Trophoblast cell (in vitro differentiated cells and primary cell): ENCODE data around the gene GTF2IRD1.

ENCODE experiments used
- DNase-seq, 2 donors: peaks; one replicate each; pipeline ENCODE4 v3.0.0-alpha.2; 2016
- H2AFZ ChIP-seq: 2 replicates; pipeline ENCODE4 v1.6.1; 2013; ENCODE audit warnings: low read length, moderate library complexity, mild to moderate bottlenecking; ENCODE audit not compliant: insufficient read depth, poor library complexity
- H2AK5ac ChIP-seq: 2 replicates; pipeline ENCODE4 v1.6.1; 2013; ENCODE audit warnings: mild to moderate bottlenecking, low read length
- H2BK120ac ChIP-seq: 2 replicates; pipeline ENCODE4 v1.6.1; 2013; ENCODE audit warnings: low read length, mild to moderate bottlenecking, moderate library complexity; ENCODE audit not compliant: insufficient read depth, poor library complexity
- H2BK12ac ChIP-seq: 2 replicates; pipeline ENCODE4 v1.6.1; 2013; ENCODE audit warnings: mild to moderate bottlenecking, low read length, moderate library complexity
- H2BK5ac ChIP-seq: 2 replicates; pipeline ENCODE4 v1.6.1; 2013; ENCODE audit warnings: low read length, low read depth, moderate library complexity, mild to moderate bottlenecking; ENCODE audit not compliant: poor library complexity
- H3K14ac ChIP-seq: 2 replicates; pipeline ENCODE4 v1.6.1; 2013; ENCODE audit warnings: mild to moderate bottlenecking, low read length
- H3K18ac ChIP-seq: 2 replicates; pipeline ENCODE4 v1.6.1; 2013; ENCODE audit warnings: mild to moderate bottlenecking, low read length
- H3K23ac ChIP-seq: 2 replicates; pipeline ENCODE4 v1.6.1; 2013; ENCODE audit warnings: low read length
- H3K27ac ChIP-seq: 2 replicates; pipeline ENCODE4 v1.5.1; 2013; ENCODE audit warnings: low read depth, mild to moderate bottlenecking, inconsistent platforms, low read length, moderate library complexity
- H3K27me3 ChIP-seq: 2 replicates; pipeline ENCODE4 v1.6.1; 2013; ENCODE audit warnings: inconsistent platforms, mild to moderate bottlenecking, low read length, moderate library complexity; ENCODE audit not compliant: insufficient read depth
- H3K36me3 ChIP-seq, 2 experiments: 1 replicate in 1 of 2; 2 replicates in 1 of 2; pipeline ENCODE4 v1.6.1; 2013; ENCODE audit warnings: low read length in 2 of 2, mild to moderate bottlenecking in 2 of 2, moderate library complexity in 1 of 2; ENCODE audit not compliant: insufficient read depth in 2 of 2, control insufficient read depth in 1 of 2
- H3K4ac ChIP-seq: 2 replicates; pipeline ENCODE4 v1.6.1; 2013; ENCODE audit warnings: low read depth, mild to moderate bottlenecking, low read length, moderate library complexity
- H3K4me1 ChIP-seq, 2 experiments: 1 replicate in 1 of 2; 2 replicates in 1 of 2; pipeline ENCODE4 v1.6.1; 2013; ENCODE audit warnings: low read length in 2 of 2, mild to moderate bottlenecking in 2 of 2, moderate library complexity in 1 of 2; ENCODE audit not compliant: insufficient read depth in 2 of 2, control insufficient read depth in 1 of 2
- H3K4me2 ChIP-seq: 2 replicates; pipeline ENCODE4 v1.6.1; 2013; ENCODE audit warnings: inconsistent platforms, mild to moderate bottlenecking, low read length, moderate library complexity
- H3K4me3 ChIP-seq: 2 replicates; pipeline ENCODE4 v1.5.1; 2013; ENCODE audit warnings: mild to moderate bottlenecking, low read depth, low read length, inconsistent platforms
- H3K79me1 ChIP-seq: one replicate; pipeline ENCODE4 v1.6.1; 2013; ENCODE audit warnings: low read length
- H3K79me2 ChIP-seq: 2 replicates; pipeline ENCODE4 v1.6.1; 2013; ENCODE audit warnings: low read length, mild to moderate bottlenecking; ENCODE audit not compliant: control insufficient read depth, insufficient read depth, poor library complexity
- H3K9ac ChIP-seq: 2 replicates; pipeline ENCODE4 v1.6.1; 2013; ENCODE audit warnings: mild to moderate bottlenecking, low read length
- H3K9me3 ChIP-seq: 2 replicates; pipeline ENCODE4 v1.6.1; 2013; ENCODE audit warnings: low read depth, mild to moderate bottlenecking, control low read depth, inconsistent platforms, low read length; ENCODE audit not compliant: insufficient read depth
- H4K12ac ChIP-seq: 2 replicates; pipeline ENCODE4 v1.6.1; 2013; ENCODE audit warnings: low read depth, mild to moderate bottlenecking, low read length, moderate library complexity
- H4K8ac ChIP-seq: 2 replicates; pipeline ENCODE4 v1.6.1; 2013; ENCODE audit warnings: low read depth, mild to moderate bottlenecking, low read length, moderate library complexity
- H4K91ac ChIP-seq: one replicate; pipeline ENCODE4 v1.6.1; 2013; ENCODE audit warnings: low read depth, mild to moderate bottlenecking, low read length, moderate library complexity
- WGBS: extraction: QIAGEN DNeasy Blood & Tissue Kit; methylation state at CpG from one replicate; pipeline ENCODE4 v1.1.7; 2013; ENCODE audit warnings: missing lambda C conversion rate; ENCODE audit not compliant: insufficient read length, insufficient coverage; ENCODE audit errors: extremely low coverage; 5-methylcytosine and 5-hydroxymethylcytosine counted together

GTF2IRD1 gene

GRCh38 chr7:74583630-74584029, 129.9 kb downstream of the GTF2IRD1 start:
- Histone ChIP-seq H4K12ac (no peak overlapping the region), H4K91ac (no peak overlapping the region), H3K4ac (no peak overlapping the region), H3K23ac (no peak overlapping the region), H3K27me3 (no peaks in the 10 kb centered on the region), H2BK5ac (no peak overlapping the region), H3K79me2 (no peaks in the 10 kb centered on the region), H3K14ac (no peak overlapping the region), H3K79me1 (no peaks in the 10 kb centered on the region), H2BK12ac (no peak overlapping the region), H3K36me3 (no peaks in the 10 kb centered on the region), H2BK120ac (no peak overlapping the region), H3K4me3 (no peak overlapping the region), H3K18ac (no peak overlapping the region), H3K9ac (no peak overlapping the region), H2AK5ac (no peak overlapping the region), H3K9me3 (no peaks in the 10 kb centered on the region), H2AFZ (no peak overlapping the region), H3K4me1 (peaks cover 9 to 19% of the 10 kb centered on the region in 2 experiments), H3K4me2 (no peak overlapping the region), H4K8ac (no peak overlapping the region), H3K27ac (no peak overlapping the region)
- no peak for DNase-seq
- no CpG with 5 or more reads among the region's 8 CpGs for WGBS

GRCh38 chr7:74584160-74584954, 130.7 kb downstream of the GTF2IRD1 start:
- Histone ChIP-seq H3K9ac (no peak overlapping the region), H4K8ac (no peak overlapping the region), H3K18ac (no peak overlapping the region), H2AK5ac (no peak overlapping the region), H3K79me2 (no peaks in the 10 kb centered on the region), H3K4me1 (peaks cover 9 to 19% of the 10 kb centered on the region in 2 experiments), H3K14ac (no peak overlapping the region), H3K4me3 (no peak overlapping the region), H4K91ac (no peak overlapping the region), H2AFZ (no peak overlapping the region), H2BK5ac (no peak overlapping the region), H4K12ac (no peak overlapping the region), H3K27me3 (no peaks in the 10 kb centered on the region), H3K9me3 (no peaks in the 10 kb centered on the region), H3K4me2 (no peak overlapping the region), H3K27ac (no peak overlapping the region), H2BK120ac (no peak overlapping the region), H3K23ac (no peak overlapping the region), H3K36me3 (no peaks in the 10 kb centered on the region), H3K79me1 (no peaks in the 10 kb centered on the region), H3K4ac (no peak overlapping the region), H2BK12ac (no peak overlapping the region)
- DNase-seq: peak; percentile 11 to 39
- no CpG with 5 or more reads among the region's 17 CpGs for WGBS

- H3K9me3 ChIP-seq: no peaks in the 10 kb centered on the region
Measured at GRCh38 chr7:74585844-74586243, 132.1 kb downstream of the GTF2IRD1 start.

GRCh38 chr7:74586258-74587175, 132.8 kb downstream of the GTF2IRD1 start:
- H4K91ac ChIP-seq: no peak overlapping the region
- DNase-seq: no peak
- no peak overlapping the region for H3K4me3 ChIP-seq
- no peaks in the 10 kb centered on the region for H3K27me3 ChIP-seq
- WGBS: no CpG with 5 or more reads among the region's 18 CpGs
- H3K23ac ChIP-seq: no peak overlapping the region
- H3K4me2 ChIP-seq: no peak overlapping the region
- H3K18ac ChIP-seq: no peak overlapping the region
- no peak overlapping the region for H2BK120ac ChIP-seq
- H2AFZ ChIP-seq: no peak overlapping the region
- no peak overlapping the region for H3K14ac ChIP-seq
- H3K9me3 ChIP-seq: no peaks in the 10 kb centered on the region
- no peak overlapping the region for H3K27ac ChIP-seq
- H3K4ac ChIP-seq: no peak overlapping the region
- H4K8ac ChIP-seq: no peak overlapping the region
- H2BK12ac ChIP-seq: no peak overlapping the region
- H2BK5ac ChIP-seq: no peak overlapping the region
- no peak overlapping the region for H4K12ac ChIP-seq
- H3K36me3 ChIP-seq: peaks cover 5 to 11% of the 10 kb centered on the region in 2 experiments
- no peak overlapping the region for H3K9ac ChIP-seq
- peaks cover 0 to 11% of the 10 kb centered on the region in 2 experiments for H3K4me1 ChIP-seq
- no peak overlapping the region for H2AK5ac ChIP-seq
- no peaks in the 10 kb centered on the region for H3K79me1 ChIP-seq
- no peaks in the 10 kb centered on the region for H3K79me2 ChIP-seq

More at GRCh38 chr7:74585844-74586243, 132.1 kb downstream of the GTF2IRD1 start:
- Histone ChIP-seq H4K12ac (no peak overlapping the region), H3K79me2 (no peaks in the 10 kb centered on the region), H3K4me1 (peaks cover 0 to 11% of the 10 kb centered on the region in 2 experiments), H3K27ac (no peak overlapping the region), H3K18ac (no peak overlapping the region), H4K91ac (no peak overlapping the region), H3K4ac (no peak overlapping the region), H4K8ac (no peak overlapping the region), H3K23ac (no peak overlapping the region), H2BK5ac (no peak overlapping the region), H3K9ac (no peak overlapping the region), H2BK12ac (no peak overlapping the region), H3K4me3 (no peak overlapping the region), H2BK120ac (no peak overlapping the region), H2AFZ (no peak overlapping the region), H3K79me1 (no peaks in the 10 kb centered on the region), H3K27me3 (no peaks in the 10 kb centered on the region), H2AK5ac (no peak overlapping the region), H3K4me2 (no peak overlapping the region), H3K36me3 (peaks cover 4 to 9% of the 10 kb centered on the region in 2 experiments), H3K14ac (no peak overlapping the region)
- no peak for DNase-seq
